KOPT-K1 (cell line): ENCODE measurements around the gene PNN.
"Not testable (repeated sequence)": the region's sequence is repeated elsewhere in the genome, so short reads cannot be mapped to it uniquely, and the experiment has no call there.

ENCODE experiments used
- H3K27ac ChIP-seq: fragments of 200-600 bp; sonication (generic); 2 replicates; pipeline ENCODE4 v1.5.1; 2016; ENCODE audit warnings: antibody characterized with exemption, mild to moderate bottlenecking, low read depth, low read length; ENCODE audit not compliant: poor library complexity, severe bottlenecking
- H3K36me3 ChIP-seq: fragments of 200-600 bp; sonication (generic); 2 replicates; pipeline ENCODE4 v1.5.1; 2017; ENCODE audit warnings: antibody characterized with exemption, mild to moderate bottlenecking, low read length, moderate library complexity; ENCODE audit not compliant: insufficient read depth
- H3K9me3 ChIP-seq: fragments of 200-600 bp; sonication (generic); 2 replicates; pipeline ENCODE4 v1.5.1; 2017; ENCODE audit warnings: antibody characterized with exemption, low read length, mild to moderate bottlenecking; ENCODE audit not compliant: insufficient read depth, poor library complexity, severe bottlenecking

PNN gene

DNA sequence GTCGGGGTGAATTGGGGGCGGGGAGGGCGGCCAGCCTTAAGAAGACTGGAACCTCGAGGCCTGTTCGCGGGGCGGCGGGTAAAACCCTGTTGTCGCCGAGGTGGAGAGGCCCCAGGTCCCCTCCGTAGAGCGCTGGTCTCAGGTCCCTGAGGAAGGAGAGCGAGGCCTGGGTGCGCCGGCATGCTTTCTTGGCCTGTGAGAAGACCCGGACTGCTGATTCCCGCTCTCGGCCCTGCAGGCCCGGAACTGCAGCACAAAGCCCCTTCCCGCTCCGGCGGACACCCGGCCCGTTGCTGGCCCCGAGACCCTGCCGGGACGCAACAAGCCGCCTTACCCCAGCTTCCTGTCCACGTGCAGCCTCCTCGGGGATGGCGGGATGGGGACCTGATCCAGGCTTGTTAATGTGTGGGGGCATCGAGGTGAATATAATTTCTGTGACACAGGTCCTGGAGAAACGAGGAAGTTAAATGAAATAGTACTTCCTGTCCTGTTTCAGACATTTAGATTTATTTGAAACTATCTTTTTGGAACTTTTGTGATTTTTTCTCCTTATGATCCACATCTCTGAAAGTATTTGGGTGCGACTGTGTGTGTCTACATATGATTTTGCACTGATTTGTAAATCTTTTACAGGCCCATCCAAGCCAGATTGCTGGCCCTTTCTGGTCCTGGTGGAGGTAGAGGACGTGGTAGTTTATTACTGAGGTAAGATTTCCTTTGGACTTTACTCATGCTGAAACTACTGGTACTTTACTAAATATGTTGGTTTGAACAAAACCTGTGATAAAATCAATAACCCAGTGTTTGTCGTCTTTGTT, 600 bp downstream of the PNN start:
- peak overlapping the region; percentile 85 for H3K27ac ChIP-seq
- peaks cover 47% of the 10 kb centered on the region for H3K36me3 ChIP-seq
- H3K9me3 ChIP-seq, result no peaks in the 10 kb centered on the region

DNA sequence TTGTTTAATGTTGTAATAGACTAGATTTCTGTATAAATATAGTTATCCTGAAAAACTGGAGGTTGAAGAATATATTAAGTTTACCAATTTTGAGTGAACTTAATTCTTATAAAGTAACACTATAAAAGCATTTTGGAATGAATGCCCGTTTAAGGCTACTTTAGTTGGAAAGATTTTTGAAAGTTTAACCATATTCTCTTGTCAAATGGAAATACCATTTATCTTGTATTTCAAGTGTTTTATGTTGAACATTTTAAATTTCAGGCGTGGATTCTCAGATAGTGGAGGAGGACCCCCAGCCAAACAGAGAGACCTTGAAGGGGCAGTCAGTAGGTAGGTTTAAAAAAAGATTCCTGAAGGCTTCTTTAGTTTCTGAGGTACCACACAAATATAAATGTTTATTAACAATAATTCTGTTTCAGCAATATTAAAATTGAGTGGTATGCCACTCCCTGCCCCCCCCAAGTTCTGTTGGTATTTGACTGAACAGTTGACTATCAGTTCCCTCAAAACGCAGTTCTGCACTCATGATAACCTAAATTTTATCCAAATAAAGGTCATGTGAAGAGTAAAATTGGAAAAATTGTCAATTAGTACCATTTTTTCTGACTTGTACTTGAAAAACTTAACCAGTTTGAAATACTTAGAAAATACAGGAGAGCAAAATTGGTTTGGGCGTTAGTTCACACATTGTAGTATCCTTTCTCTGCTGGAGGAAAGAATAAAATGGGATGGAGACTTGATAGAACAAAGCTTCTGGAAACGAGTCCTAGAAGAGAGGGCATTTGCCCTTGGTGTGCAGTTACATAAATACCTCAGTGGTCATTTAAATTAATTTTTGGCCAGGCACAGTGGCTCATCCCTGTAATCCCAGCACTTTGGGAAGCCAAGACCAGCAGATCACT, 1.5 kb downstream of the PNN start:
- Histone ChIP-seq H3K36me3 (peaks cover 56% of the 10 kb centered on the region), H3K27ac (peak overlapping the region; percentile 85)

DNA sequence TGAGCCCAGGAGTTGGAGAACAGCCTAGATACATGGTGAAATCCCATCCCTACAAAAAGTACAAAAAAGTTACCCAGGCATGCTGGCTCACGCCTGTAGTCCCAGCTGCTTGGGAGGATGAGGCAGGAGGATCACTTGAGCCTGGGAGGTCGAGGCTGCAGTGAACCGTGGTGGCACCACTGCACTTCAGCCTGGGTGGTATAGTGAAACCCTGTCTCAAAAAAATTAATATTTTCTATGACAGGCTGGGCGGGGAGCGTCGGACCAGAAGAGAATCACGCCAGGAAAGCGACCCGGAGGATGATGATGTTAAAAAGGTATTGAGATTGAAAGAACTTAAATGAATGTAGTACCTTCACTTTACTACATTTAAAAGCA, 2.1 kb downstream of the PNN start:
- no peak overlapping the region for H3K27ac ChIP-seq

More for the DNA sequence above, 1.5 kb downstream of the PNN start:
- no peaks in the 10 kb centered on the region for H3K9me3 ChIP-seq

DNA sequence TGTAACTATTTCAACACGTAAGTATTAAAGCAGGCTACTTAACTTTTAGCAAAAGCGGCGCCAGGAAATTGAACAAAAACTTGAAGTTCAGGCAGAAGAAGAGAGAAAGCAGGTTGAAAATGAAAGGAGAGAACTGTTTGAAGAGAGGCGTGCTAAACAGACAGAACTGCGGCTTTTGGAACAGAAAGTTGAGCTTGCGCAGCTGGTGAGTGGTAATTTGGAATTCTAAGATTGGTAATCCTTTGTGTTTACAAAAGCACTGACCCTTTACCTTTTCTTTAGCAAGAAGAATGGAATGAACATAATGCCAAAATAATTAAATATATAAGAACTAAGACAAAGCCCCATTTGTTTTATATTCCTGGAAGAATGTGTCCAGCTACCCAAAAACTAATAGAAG, 4.0 kb downstream of the PNN start:
- H3K36me3 ChIP-seq, result peaks cover 81% of the 10 kb centered on the region
- H3K9me3 ChIP-seq, result no peaks in the 10 kb centered on the region
- H3K27ac ChIP-seq, result no peak overlapping the region

More for the DNA sequence above, 2.1 kb downstream of the PNN start:
- Histone ChIP-seq H3K9me3 (no peaks in the 10 kb centered on the region), H3K36me3 (peaks cover 62% of the 10 kb centered on the region)

DNA sequence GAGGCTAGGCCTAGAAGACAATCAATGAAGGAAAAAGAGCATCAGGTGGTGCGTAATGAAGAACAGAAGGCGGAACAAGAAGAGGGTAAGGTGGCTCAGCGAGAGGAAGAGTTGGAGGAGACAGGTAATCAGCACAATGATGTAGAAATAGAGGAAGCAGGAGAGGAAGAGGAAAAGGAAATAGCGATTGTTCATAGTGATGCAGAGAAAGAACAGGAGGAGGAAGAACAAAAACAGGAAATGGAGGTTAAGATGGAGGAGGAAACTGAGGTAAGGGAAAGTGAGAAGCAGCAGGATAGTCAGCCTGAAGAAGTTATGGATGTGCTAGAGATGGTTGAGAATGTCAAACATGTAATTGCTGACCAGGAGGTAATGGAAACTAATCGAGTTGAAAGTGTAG, 5.5 kb downstream of the PNN start:
- Histone ChIP-seq H3K27ac (no peak overlapping the region), H3K9me3 (no peaks in the 10 kb centered on the region), H3K36me3 (peaks cover 96% of the 10 kb centered on the region)

DNA sequence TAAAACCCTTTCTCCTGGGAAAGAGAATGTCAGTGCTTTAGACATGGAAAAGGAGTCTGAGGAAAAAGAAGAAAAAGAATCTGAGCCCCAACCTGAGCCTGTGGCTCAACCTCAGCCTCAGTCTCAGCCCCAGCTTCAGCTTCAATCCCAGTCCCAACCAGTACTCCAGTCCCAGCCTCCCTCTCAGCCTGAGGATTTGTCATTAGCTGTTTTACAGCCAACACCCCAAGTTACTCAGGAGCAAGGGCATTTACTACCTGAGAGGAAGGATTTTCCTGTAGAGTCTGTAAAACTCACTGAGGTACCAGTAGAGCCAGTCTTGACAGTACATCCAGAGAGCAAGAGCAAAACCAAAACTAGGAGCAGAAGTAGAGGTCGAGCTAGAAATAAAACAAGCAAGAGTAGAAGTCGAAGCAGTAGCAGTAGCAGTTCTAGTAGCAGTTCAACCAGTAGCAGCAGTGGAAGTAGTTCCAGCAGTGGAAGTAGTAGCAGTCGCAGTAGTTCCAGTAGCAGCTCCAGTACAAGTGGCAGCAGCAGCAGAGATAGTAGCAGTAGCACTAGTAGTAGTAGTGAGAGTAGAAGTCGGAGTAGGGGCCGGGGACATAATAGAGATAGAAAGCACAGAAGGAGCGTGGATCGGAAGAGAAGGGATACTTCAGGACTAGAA, 6.1 kb downstream of the PNN start:
- Histone ChIP-seq H3K27ac (no peak overlapping the region), H3K36me3 (peaks cover 100% of the 10 kb centered on the region), H3K9me3 (no peaks in the 10 kb centered on the region)

DNA sequence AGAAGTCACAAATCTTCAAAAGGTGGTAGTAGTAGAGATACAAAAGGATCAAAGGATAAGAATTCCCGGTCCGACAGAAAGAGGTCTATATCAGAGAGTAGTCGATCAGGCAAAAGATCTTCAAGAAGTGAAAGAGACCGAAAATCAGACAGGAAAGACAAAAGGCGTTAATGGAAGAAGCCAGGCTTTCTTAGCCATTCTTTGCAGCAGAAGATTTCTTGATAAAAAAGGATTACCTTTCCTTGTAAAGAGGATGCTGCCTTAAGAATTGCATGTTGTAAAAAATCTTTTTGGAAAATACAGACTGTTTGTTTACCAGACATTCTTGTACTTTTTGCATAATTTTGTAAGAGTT, 6.6 kb downstream of the PNN start:
- Histone ChIP-seq H3K27ac (no peak overlapping the region), H3K9me3 (no peaks in the 10 kb centered on the region), H3K36me3 (peaks cover 94% of the 10 kb centered on the region)

DNA sequence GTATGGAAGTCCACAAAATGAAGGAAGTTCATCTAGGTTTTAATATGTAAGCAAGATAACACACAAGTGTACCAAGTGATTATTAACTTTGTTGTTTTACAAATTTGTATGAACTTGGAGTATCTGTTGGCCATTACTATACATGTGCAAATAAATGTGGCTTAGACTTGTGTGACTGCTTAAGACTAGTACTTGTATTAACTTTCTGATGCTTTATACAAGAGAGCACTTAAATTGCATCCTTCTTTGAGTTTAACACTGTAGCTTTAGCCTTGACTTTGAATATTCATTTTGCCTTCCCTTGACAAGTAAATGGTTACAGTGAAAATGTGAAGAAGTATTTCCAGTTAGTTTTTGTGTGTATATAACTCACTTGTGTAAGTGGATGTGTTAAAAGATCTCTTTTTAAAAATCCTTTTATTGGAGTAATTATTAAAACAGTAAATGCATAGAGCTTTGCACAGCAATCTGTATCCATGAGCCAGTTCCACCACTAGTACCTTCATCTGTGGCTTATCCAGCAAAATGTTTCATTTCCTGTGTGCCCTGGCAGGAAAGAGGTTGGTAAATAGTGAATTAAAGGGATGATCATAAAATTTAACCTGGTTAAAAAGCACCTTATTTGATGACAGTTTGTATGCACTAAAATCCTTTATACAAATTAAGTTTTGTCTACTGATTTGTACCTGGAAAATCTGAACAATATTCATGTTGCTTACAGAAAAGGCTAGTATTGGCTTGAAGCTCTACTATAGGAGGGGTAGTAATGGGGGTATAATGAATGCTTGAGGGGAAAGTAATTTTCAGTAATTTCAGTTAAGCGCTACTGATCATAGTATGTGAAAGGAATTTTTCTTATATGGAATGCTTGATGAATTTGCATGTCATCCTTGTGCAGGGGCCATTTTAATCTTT, 8.0 kb downstream of the PNN start:
- Histone ChIP-seq H3K27ac (no peak overlapping the region), H3K9me3 (no peaks in the 10 kb centered on the region), H3K36me3 (peaks cover 81% of the 10 kb centered on the region)

DNA sequence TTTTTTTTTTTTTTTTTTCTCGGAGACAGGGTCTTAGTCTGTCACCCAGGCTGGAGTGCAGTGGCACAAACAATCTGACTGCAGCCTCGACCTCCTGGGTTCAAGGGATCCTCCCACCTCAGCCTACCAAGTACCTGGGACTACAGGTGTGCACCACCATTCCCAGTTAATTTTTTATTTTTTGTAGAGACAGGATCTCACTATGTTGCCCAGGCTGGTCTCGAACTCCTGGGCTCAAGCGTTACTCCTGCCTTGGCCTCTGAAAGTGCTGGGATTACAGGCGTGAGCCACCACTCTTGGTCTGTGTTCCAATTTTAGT, 8.6 kb downstream of the PNN start:
- H3K9me3 ChIP-seq, H3K27ac ChIP-seq: not testable (repeated sequence)
- H3K36me3 ChIP-seq, result peaks cover 75% of the 10 kb centered on the region

DNA sequence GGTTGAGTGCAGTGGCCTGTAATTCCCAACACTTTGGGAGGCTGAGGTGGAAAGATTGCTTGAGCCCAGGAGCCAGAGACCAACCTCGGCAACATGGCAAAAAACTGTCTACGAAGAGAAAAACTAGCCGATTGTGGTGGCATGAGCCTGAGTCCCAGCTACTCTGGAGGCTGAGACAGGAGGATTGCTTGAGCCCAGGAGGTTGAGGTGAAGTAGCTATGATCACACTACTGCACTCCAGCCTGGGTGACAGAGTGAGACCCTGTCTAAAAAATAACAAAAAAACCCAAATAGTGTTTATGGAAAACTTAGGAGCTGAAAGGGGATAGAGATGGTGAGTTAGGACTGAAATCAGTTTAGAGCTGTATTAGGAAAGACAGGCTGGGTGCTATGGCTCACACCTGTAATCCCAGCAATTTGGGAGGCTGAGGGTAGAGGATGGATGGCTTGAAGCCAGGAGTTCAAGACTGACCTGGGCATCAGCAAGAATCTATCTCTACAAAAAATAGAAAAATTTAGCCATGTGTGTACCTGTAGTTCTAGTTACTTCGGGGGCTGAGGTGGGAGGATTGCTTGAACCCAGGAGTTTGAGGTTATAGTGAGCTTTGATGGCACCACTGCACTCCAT, 9.7 kb downstream of the PNN start:
- Histone ChIP-seq H3K36me3 (peaks cover 64% of the 10 kb centered on the region), H3K27ac (no peak overlapping the region), H3K9me3 (no peaks in the 10 kb centered on the region)

DNA sequence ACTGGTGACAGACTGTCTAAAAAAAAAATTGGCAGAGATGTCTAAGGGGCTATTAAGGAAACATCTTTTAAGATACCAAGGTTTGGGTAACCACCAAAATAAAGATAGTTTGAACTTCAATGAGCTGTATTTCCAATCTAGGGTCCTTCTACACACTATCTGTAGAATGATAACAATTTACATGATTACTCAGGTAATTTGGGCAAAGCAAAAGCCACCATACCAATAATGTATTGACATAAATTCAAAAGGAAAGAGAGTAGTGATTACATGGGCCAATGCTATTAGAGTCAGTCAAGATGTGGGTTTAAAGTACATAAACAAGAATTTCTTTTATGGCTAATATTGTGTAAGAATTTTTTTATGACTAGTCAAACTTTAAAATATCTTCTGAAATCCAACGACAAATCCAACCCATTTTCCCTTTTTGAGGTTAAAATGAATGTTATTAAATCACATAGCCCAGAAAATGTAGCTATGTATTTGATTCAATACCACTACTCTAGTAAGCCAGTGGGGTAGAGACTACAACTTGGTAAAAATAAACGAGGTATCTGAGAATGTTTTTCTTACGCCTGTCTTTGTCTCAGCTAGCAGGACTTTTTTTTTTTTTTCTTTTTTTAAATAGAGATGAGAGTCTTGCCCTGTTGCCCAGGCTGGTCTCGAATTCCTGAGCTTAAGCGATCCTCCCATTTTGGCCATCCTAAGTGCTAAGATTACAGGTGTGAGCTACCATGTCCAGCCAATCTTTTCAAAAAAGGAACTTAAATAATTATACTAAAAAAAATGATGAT, 10.4 kb downstream of the PNN start:
- peaks cover 57% of the 10 kb centered on the region for H3K36me3 ChIP-seq
- no peaks in the 10 kb centered on the region for H3K9me3 ChIP-seq
- H3K27ac ChIP-seq, result no peak overlapping the region

DNA sequence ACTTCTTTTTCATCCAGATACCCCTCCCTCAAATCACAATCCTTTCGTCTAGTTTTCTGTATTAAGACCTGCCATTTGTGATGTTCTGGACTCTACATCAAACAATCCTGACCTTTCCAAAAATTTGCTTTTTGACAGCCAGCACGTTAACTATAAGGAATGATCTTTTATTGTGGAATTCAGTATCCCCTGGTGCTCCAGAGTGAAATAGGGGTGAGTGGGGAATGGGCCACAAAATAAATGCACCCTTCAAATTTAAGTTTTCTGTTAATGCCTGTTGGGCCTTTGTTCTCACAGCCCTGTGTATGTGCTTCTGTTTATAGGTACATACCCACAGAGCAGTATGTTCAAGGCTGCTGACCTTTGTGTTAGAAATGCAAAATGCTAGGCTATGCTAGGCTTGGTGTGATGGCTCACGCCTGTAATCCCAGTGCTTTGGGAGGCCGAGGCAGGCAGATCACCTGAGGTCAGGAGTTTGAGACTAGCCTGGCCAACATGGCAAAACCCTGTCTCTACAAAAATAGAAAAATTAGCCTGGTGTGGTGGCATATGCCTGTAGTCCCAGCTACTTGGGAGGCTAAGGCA, 12.0 kb downstream of the PNN start:
- H3K9me3 ChIP-seq, result no peaks in the 10 kb centered on the region
- H3K27ac ChIP-seq, result no peak overlapping the region
- peaks cover 41% of the 10 kb centered on the region for H3K36me3 ChIP-seq
